Retinal pigment epithelial cell (primary cell): ENCODE data around the gene NR1D1.

ENCODE experiments used
- DNase-seq: peaks from one replicate; pipeline ENCODE4 v3.0.0-alpha.2; 2010; ENCODE audit warnings: low read depth
- H3K4me3 ChIP-seq: 2 replicates; pipeline ENCODE4 v1.5.1; 2011; ENCODE audit warnings: mild to moderate bottlenecking, low read length, control low read depth, moderate library complexity
- TF ChIP-seq, protein P1 (sequence below): conservative IDR thresholded peaks from 2 replicates; pipeline ENCODE4 v1.5.1; 2011; ENCODE audit warnings: low read depth, low read length, control low read depth, inconsistent platforms

The NR1D1 gene

GRCh38 chr17:40075942-40076498 is 24.4 kb downstream of the NR1D1 start:
- no peak overlapping the region for H3K4me3 ChIP-seq
- no peak for DNase-seq
- TF ChIP-seq, protein P1, sequence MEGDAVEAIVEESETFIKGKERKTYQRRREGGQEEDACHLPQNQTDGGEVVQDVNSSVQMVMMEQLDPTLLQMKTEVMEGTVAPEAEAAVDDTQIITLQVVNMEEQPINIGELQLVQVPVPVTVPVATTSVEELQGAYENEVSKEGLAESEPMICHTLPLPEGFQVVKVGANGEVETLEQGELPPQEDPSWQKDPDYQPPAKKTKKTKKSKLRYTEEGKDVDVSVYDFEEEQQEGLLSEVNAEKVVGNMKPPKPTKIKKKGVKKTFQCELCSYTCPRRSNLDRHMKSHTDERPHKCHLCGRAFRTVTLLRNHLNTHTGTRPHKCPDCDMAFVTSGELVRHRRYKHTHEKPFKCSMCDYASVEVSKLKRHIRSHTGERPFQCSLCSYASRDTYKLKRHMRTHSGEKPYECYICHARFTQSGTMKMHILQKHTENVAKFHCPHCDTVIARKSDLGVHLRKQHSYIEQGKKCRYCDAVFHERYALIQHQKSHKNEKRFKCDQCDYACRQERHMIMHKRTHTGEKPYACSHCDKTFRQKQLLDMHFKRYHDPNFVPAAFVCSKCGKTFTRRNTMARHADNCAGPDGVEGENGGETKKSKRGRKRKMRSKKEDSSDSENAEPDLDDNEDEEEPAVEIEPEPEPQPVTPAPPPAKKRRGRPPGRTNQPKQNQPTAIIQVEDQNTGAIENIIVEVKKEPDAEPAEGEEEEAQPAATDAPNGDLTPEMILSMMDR, result no peak

DNA sequence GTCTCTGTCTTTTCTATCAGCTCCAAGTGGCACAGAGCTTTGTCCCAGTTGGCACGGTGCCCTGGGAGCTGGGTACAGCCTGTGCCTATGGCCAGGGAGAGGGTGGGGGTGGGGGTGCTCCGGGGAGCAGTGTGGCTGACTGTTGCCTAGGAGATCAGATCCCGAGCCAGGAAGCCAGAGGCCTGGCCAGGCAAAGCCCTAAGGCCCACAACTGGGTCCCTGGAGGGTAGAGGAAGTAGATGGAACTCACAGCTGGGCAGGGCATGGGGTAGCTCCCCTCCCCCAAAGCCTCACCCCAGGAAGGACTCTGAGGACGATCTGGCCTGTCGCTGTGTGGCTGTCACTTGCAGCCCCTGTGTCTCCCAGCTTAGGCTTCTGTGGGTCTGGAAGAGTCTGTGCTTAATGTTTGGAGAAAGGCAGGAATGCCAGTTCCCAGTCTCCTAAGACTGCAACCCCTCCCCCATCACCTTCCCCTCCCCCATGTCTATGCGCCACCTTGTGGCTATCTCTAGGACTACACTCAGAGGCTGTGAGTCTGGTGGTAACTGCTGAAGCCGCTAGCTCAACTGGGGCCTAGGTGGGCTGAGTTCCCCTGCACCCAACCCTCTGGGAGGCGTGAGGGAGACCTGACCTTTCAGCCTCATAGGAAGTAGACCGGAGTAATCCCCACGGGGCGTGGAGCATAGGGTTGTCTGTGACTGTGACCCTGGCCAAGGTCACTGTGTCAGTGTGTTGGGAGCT is 25.0 kb downstream of the NR1D1 start:
- no peak for DNase-seq
- H3K4me3 ChIP-seq, result no peak overlapping the region
- TF ChIP-seq, protein P1, result peak; percentile 91

DNA sequence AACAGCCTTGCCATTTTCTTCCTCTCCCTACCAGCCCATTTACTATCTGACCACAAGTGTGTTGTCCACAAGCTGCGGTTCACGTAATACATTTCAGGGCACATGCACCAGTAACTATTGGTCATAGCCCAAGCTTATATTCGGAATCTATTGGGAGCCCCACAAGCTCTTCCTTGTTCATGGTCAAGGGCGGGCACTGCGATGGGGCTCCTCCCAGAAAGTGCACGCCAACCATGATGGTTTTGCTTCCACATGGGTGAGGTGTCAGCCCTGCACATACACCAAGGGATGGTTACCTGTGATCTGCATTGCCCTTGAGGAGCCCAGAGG is 25.6 kb downstream of the NR1D1 start:
- no peak overlapping the region for H3K4me3 ChIP-seq
- no peak for DNase-seq
- TF ChIP-seq, protein P1, result no peak

GRCh38 chr17:40074175-40074512 is 26.2 kb downstream of the NR1D1 start:
- no peak overlapping the region for H3K4me3 ChIP-seq

DNA sequence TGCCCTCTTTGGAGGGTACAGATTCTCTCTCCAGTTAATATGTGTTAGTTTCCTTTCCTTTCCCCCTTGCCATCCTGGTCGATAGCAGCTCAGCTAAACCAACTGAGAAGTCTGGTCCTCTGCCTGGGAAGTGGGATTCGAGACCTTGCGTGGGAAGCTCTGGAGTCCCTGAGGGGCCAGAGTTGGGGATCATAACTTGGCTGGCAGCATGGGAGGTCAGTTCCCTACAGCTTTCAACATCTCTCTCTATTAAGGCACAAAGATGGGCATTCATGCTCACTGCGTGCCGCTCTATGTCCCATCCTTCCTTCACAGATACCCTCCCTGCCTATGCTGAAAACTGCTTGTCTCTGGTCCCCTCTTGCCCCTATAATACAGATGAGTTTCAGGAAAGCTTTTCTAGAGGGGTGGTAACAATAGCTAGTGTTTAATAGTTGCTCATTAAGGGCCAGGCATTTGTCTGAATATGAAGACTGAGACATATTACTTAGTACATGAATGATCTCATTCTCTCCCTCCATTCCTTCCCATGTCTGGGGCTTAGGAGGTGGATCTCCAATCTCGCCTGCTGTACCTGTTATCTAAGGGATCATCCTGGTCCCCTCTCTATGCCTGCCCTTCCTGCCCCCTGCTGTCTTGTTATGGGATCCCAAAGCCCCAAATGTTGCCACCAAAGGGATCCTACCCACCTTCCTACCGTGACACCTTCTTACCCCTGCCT is 26.8 kb downstream of the NR1D1 start:
- no peak for DNase-seq
- H3K4me3 ChIP-seq, result no peak overlapping the region
- TF ChIP-seq, protein P1, result no peak

More at GRCh38 chr17:40074175-40074512, 26.2 kb downstream of the NR1D1 start:
- DNase-seq, result no peak
- TF ChIP-seq, protein P1, result no peak

GRCh38 chr17:40072735-40073346 is 27.5 kb downstream of the NR1D1 start:
- no peak for DNase-seq

More at GRCh38 chr17:40072735-40073346, 27.5 kb downstream of the NR1D1 start:
- no peak overlapping the region for H3K4me3 ChIP-seq
- TF ChIP-seq, protein P1, result no peak
